Ectodermal cell (in vitro differentiated cells): ENCODE data around the gene SORBS2.

Source experiments
- H3K27ac ChIP-seq: 2 replicates; pipeline ENCODE4 v1.7.0; 2013; ENCODE audit warnings: mild to moderate bottlenecking, low read depth, low read length; ENCODE audit not compliant: insufficient read depth, poor library complexity, severe bottlenecking
- H3K27me3 ChIP-seq: 2 replicates; pipeline ENCODE4 v1.7.0; 2013; ENCODE audit warnings: mild to moderate bottlenecking, low read length; ENCODE audit not compliant: insufficient read depth, control insufficient read depth, poor library complexity, severe bottlenecking
- H3K36me3 ChIP-seq: one replicate; pipeline ENCODE4 v1.7.0; 2013; ENCODE audit warnings: low read length; ENCODE audit not compliant: control insufficient read depth, insufficient read depth
- H3K4me1 ChIP-seq: one replicate; pipeline ENCODE4 v1.7.0; 2013; ENCODE audit warnings: low read length; ENCODE audit not compliant: control insufficient read depth, insufficient read depth
- H3K4me3 ChIP-seq: 2 replicates; pipeline ENCODE4 v1.7.0; 2013; ENCODE audit warnings: low read depth, low read length, control low read depth; ENCODE audit not compliant: insufficient read depth
- H3K9me3 ChIP-seq: 2 replicates; pipeline ENCODE4 v1.7.0; 2013; ENCODE audit warnings: mild to moderate bottlenecking, low read length, moderate library complexity; ENCODE audit not compliant: control insufficient read depth
- WGBS, 2 experiments: methylation state at CpG; one replicate each; pipeline ENCODE4 v1.1.7; 2013; ENCODE audit warnings: missing lambda C conversion rate in 2 of 2; 5-methylcytosine and 5-hydroxymethylcytosine counted together

SORBS2 gene

GRCh38 chr4:185671066-185671465, 140.9 kb downstream of the SORBS2 start:
- WGBS, 2 experiments = 91 to 100% methylated on average over 1 to 2 of the region's 2 CpGs
- no peaks in the 10 kb centered on the region for H3K9me3 ChIP-seq
- no peaks in the 10 kb centered on the region for H3K4me1 ChIP-seq
- no peaks in the 10 kb centered on the region for H3K36me3 ChIP-seq
- no peak overlapping the region for H3K27ac ChIP-seq
- no peaks in the 10 kb centered on the region for H3K27me3 ChIP-seq
- H3K4me3 ChIP-seq = no peak overlapping the region

GRCh38 chr4:185669288-185669687, 142.7 kb downstream of the SORBS2 start:
- 87 to 90% methylated on average over 7 of the region's 7 CpGs for WGBS, 2 experiments
- H3K27ac ChIP-seq = no peak overlapping the region
- H3K36me3 ChIP-seq = no peaks in the 10 kb centered on the region
- no peaks in the 10 kb centered on the region for H3K27me3 ChIP-seq
- H3K4me1 ChIP-seq = no peaks in the 10 kb centered on the region
- no peaks in the 10 kb centered on the region for H3K9me3 ChIP-seq
- H3K4me3 ChIP-seq = no peak overlapping the region

GRCh38 chr4:185666156-185666555, 145.8 kb downstream of the SORBS2 start:
- Histone ChIP-seq H3K4me3 (no peak overlapping the region), H3K9me3 (no peaks in the 10 kb centered on the region), H3K27me3 (no peaks in the 10 kb centered on the region), H3K4me1 (no peaks in the 10 kb centered on the region), H3K36me3 (no peaks in the 10 kb centered on the region), H3K27ac (no peak overlapping the region)
- 95 to 98% methylated on average over 5 to 6 of the region's 6 CpGs for WGBS, 2 experiments

- Histone ChIP-seq H3K4me1 (no peaks in the 10 kb centered on the region), H3K9me3 (no peaks in the 10 kb centered on the region), H3K27ac (no peak overlapping the region), H3K36me3 (no peaks in the 10 kb centered on the region), H3K27me3 (no peaks in the 10 kb centered on the region), H3K4me3 (no peak overlapping the region)
- 88 to 89% methylated on average over 11 of the region's 11 CpGs for WGBS, 2 experiments
These were observed 146.3 kb downstream of the SORBS2 start for GRCh38 chr4:185665655-185666054.

GRCh38 chr4:185664481-185664880, 147.5 kb downstream of the SORBS2 start:
- 80 to 90% methylated on average over 2 to 3 of the region's 4 CpGs for WGBS, 2 experiments
- no peak overlapping the region for H3K27ac ChIP-seq
- no peaks in the 10 kb centered on the region for H3K4me1 ChIP-seq
- no peak overlapping the region for H3K4me3 ChIP-seq
- H3K27me3 ChIP-seq = no peaks in the 10 kb centered on the region
- no peaks in the 10 kb centered on the region for H3K36me3 ChIP-seq
- H3K9me3 ChIP-seq = no peaks in the 10 kb centered on the region

- no peak overlapping the region for H3K4me3 ChIP-seq
- H3K27ac ChIP-seq = no peak overlapping the region
- H3K27me3 ChIP-seq = no peaks in the 10 kb centered on the region
- peaks cover 1% of the 10 kb centered on the region for H3K4me1 ChIP-seq
- no peaks in the 10 kb centered on the region for H3K9me3 ChIP-seq
- H3K36me3 ChIP-seq = no peaks in the 10 kb centered on the region
- WGBS, 2 experiments = 92% methylated on average over 15 of the region's 15 CpGs
These were observed 149.8 kb downstream of the SORBS2 start for GRCh38 chr4:185662030-185662778.

- H3K4me1 ChIP-seq = peaks cover 10% of the 10 kb centered on the region
- H3K27me3 ChIP-seq = no peaks in the 10 kb centered on the region
- no peak overlapping the region for H3K4me3 ChIP-seq
- 93 to 95% methylated on average over 5 of the region's 5 CpGs for WGBS, 2 experiments
- no peak overlapping the region for H3K27ac ChIP-seq
- H3K36me3 ChIP-seq = no peaks in the 10 kb centered on the region
- H3K9me3 ChIP-seq = no peaks in the 10 kb centered on the region
These were observed 151.7 kb downstream of the SORBS2 start for GRCh38 chr4:185660340-185660739.

GRCh38 chr4:185657699-185658098, 154.3 kb downstream of the SORBS2 start:
- no peaks in the 10 kb centered on the region for H3K9me3 ChIP-seq
- 71 to 100% methylated on average over 1 of the region's 1 CpG for WGBS, 2 experiments
- peaks cover 10% of the 10 kb centered on the region for H3K4me1 ChIP-seq
- no peak overlapping the region for H3K4me3 ChIP-seq
- no peaks in the 10 kb centered on the region for H3K27me3 ChIP-seq
- no peaks in the 10 kb centered on the region for H3K36me3 ChIP-seq
- H3K27ac ChIP-seq = no peak overlapping the region

- H3K27ac ChIP-seq = no peak overlapping the region
- no peaks in the 10 kb centered on the region for H3K27me3 ChIP-seq
- H3K4me1 ChIP-seq = peaks cover 10% of the 10 kb centered on the region
- H3K4me3 ChIP-seq = no peak overlapping the region
- H3K9me3 ChIP-seq = no peaks in the 10 kb centered on the region
- WGBS, 2 experiments = 87 to 90% methylated on average over 14 of the region's 14 CpGs
- H3K36me3 ChIP-seq = no peaks in the 10 kb centered on the region
These were observed 154.8 kb downstream of the SORBS2 start for GRCh38 chr4:185657183-185657582.

- Histone ChIP-seq H3K27me3 (no peaks in the 10 kb centered on the region), H3K4me3 (no peak overlapping the region), H3K27ac (no peak overlapping the region), H3K36me3 (no peaks in the 10 kb centered on the region), H3K9me3 (no peaks in the 10 kb centered on the region), H3K4me1 (peaks cover 11% of the 10 kb centered on the region)
- WGBS, 2 experiments = 67 to 72% methylated on average over 6 of the region's 6 CpGs
These were observed 155.5 kb downstream of the SORBS2 start for GRCh38 chr4:185656467-185656931.
